Measurements from ENCODE around the gene ZNF235.

DNA sequence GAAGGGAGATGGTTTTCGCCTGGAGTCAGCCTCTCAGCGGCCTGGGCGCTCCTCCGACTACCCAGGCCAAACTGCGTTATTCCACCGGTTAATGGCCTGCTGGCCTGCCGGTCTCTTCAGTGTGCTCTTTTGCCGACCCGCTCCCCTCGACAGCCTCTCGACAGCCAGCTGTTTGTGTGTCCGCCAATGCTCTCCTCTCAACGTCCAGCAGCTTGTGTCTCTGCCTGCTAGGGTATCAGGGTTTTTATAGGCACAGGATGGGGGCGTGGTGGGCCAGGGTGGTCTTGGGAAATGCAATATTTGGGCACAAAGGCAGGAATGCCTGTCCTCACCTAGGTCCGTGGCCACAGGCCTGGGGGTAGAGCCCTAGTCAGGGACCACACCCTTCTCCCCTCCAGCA lies 1.5 kb upstream of the ZNF235 start:
- TF ChIP-seq, protein P1, sequence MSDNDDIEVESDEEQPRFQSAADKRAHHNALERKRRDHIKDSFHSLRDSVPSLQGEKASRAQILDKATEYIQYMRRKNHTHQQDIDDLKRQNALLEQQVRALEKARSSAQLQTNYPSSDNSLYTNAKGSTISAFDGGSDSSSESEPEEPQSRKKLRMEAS (IDR thresholded peaks at IDR 0.05), result no peak
- TF ChIP-seq EP300 (IDR thresholded peaks at IDR 0.05; ENCODE audit: borderline replicate concordance) (no peak), YY1 (IDR thresholded peaks at IDR 0.05; ENCODE audit: low read depth) (no peak), CREB1 (IDR thresholded peaks at IDR 0.05; ENCODE audit: low read depth) (no peak), TAF1 (IDR thresholded peaks at IDR 0.05; ENCODE audit: low read depth) (no peak), USF1 (IDR thresholded peaks at IDR 0.05) (no peak), RAD21 (IDR thresholded peaks at IDR 0.05; ENCODE audit: low read depth) (no peak)

Measured in Ishikawa (cell line).